Fibroblast of skin of right quadriceps (primary cell): ENCODE measurements around the gene ESYT3.
"Not testable (repeated sequence)": the region's sequence is repeated elsewhere in the genome, so short reads cannot be mapped to it uniquely, and the experiment has no call there.

Experiments used
- DNase-seq: peaks from one replicate; pipeline ENCODE4 v3.0.0-alpha.2; 2013

The ESYT3 gene

GRCh38 chr3:138495638-138496037 lies 61.2 kb downstream of the ESYT3 start:
- not testable (repeated sequence) for DNase-seq

DNA sequence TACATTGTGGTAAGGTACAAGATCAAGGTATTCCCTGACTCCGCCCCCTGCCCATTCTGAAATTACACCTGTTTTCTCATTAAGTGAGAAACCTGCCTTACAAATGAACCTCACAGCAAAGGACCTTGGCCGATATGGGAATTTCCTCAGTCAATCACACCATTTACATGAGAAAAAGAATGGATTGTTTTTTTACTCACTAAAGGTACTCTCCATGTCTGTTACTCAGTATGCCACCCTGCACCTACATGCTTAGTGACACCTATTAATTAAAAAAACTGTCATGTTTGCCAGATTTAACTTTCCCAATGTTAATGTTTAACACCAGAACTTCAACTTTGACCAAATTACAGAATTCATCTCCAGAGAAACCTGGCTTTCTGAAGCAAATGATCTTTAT lies 62.0 kb downstream of the ESYT3 start:
- no peak for DNase-seq

DNA sequence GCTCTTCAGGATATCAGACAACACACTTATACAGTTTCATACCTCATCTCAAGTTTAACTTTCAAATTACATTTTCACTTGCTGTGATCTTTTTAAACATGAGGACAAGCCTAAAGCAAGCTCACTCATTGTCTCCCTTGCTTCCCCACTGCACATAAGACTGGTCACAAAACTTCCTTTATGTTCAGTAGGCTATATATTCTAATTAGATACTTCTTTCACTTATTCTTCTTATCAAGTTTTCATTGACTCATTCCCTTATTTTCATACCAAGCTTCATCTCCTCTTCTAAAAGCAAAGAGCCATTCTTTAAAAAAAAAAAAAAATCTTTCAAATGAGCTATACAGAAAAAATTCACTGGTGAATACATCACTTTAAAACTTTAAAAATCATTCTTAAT lies 62.6 kb downstream of the ESYT3 start:
- no peak for DNase-seq

DNA sequence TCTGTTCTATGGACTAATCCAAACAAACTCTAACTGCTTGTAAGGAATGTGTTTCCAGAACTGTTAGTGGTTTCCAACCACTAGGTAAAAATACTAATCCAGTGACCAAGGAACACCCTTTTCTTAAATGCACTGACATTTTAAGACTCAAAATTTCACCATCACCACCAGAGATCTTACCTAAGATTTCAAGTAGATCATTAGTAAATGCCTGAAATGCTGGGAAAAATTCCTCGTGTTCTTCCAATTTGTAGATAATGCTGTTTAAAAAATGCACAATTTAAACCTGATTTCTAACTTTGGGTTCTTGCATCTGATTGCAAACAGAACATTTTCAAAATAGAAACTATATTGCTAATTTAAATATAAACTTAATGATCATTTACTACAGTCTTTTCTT lies 63.4 kb downstream of the ESYT3 start:
- DNase-seq, result no peak

DNA sequence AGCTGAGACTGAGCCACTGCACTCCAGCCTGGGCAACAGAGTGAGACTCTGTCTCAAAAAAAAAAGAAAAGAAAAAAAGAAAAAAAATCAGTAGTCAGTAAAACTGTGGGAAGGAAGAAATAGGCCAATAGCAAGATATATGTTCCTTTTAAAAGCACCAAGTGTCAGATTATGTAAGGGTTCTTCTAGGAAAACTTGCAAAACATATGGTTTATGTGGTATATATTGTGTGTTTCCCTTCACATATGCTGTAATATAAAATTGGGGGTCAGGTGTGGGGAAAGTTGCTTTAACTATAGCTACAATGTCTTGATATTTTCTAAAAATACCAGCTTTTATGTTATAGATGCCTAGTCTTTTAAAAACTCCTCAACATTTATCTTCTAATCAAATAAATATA lies 64.6 kb downstream of the ESYT3 start:
- no peak for DNase-seq

GRCh38 chr3:138507524-138507923 lies 73.1 kb downstream of the ESYT3 start:
- DNase-seq, result no peak

DNA sequence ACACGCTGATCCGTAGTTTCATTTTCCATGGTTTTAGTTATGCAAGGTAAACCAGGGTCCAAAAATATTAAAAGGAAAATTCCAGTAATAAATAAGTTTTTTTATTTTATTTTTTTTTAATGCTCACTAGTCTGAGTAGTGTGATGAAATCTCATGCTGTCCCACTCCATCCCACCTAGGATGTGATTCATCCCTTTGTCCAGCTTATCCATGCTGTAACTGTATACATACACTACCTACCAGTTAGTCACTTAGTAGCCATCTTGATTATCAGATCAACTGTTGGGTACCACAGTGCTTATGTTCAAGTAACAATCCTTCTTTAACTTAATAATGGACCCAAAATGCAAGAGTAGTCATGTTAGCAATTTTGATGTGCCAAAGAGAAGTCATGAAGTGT lies 75.2 kb downstream of the ESYT3 start:
- peak; percentile 9 for DNase-seq

GRCh38 chr3:138511945-138512344 lies 77.5 kb downstream of the ESYT3 start:
- DNase-seq, result no peak

DNA sequence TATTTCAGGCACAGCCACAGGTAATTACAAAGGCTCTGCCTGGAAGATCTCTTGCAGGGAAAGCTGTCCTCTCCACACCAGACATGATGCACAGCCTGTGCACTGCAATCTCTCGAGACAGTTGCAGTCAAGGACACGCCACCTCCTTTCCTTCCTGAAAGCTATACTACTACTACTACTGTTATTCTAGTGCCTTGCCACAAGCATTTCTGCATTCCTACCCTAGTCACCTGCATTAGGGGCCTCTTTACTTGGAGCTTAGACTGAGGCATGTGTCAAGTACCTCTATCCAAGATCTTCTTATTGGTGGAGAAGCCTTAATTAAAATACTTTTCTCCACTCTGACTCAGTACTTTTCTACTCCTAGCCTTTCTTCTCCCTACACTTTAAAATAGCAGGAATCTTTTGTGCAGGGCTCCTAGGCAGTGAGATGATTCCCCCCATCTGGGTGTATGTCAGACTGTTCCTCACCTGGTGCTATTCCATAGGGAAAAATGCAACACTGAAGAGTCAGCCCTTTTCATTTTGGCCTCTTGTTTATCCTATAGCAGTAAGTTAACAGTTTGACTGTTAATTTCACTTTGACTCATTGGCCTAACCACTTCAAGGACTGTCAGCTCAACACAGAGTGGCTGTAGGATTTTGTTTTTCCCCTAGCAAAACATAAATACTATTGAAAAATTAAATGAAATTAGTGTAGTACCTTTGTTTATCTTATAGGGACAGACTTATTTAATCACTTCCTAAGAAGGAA lies 78.9 kb downstream of the ESYT3 start:
- no peak for DNase-seq

- not testable (repeated sequence) for DNase-seq
Measured at GRCh38 chr3:138521445-138521844, 87.0 kb downstream of the ESYT3 start.
